OCI-LY1 (cell line): ENCODE results near the gene FAM222A.

ENCODE experiments used
- CTCF ChIP-seq: fragments of 200-600 bp; sonication (generic), shearing (Covaris generic); IDR thresholded peaks from 2 replicates; pipeline ENCODE4 v1.5.1; 2017; ENCODE audit warnings: mild to moderate bottlenecking, antibody characterized with exemption, low read length, moderate library complexity, mixed read lengths
- EZH2 ChIP-seq: fragments of 200-600 bp; sonication (generic), shearing (Covaris generic); IDR thresholded peaks from 2 replicates; pipeline ENCODE4 v1.8.0; 2017; ENCODE audit warnings: borderline replicate concordance, mixed run types, mild to moderate bottlenecking, antibody characterized with exemption, low read length, moderate library complexity, mixed read lengths

- no peak for TF ChIP-seq CTCF
- TF ChIP-seq EZH2 = no peak
These were observed 81.4 kb downstream of the FAM222A start for GRCh38 chr12:109795023-109795422.
